H1 (cell line): ENCODE measurements around the gene SLC5A11. TPM values are rescaled to one million over a fixed set of nuclear protein-coding genes. Genes with fewer than 3 reads are reported as not detected.

ENCODE experiments used
- CTCF ChIA-PET: fragments of 300-600 bp; sonication (Branson Sonifier 250); formaldehyde crosslinking; loops from one replicate; lab custom pipeline; 2021; ENCODE audit not compliant: partially characterized antibody; lab: Charles Lee
- POLR2A ChIA-PET: fragments of 300-600 bp; sonication (Branson Sonifier 250); formaldehyde crosslinking; loops from one replicate; lab custom pipeline; 2021; ENCODE audit warnings: inconsistent platforms; ENCODE audit not compliant: partially characterized antibody; lab: Charles Lee
- DNase-seq, 2 experiments: peaks; one replicate each; pipeline versions ENCODE4 v3.0.0 to v3.0.0-alpha.2; 2010 to 2022; ENCODE audit warnings: low spot score in 2 of 2, low read depth in 1 of 2, mixed read lengths in 1 of 2
- FAIRE-seq: peaks from 2 replicates; lab custom pipeline; 2011; peaks lifted over from hg19 to GRCh38; lab: Jason Lieb, UNC
- H2AFZ ChIP-seq: 2 replicates; pipeline ENCODE4 v1.8.1; 2012; ENCODE audit warnings: low read length, inconsistent platforms
- H2AK5ac ChIP-seq: 2 replicates; pipeline ENCODE4 v1.6.1; 2013; ENCODE audit warnings: low read depth, low read length
- H2BK120ac ChIP-seq: replicated peaks from 2 replicates; pipeline ENCODE3; 2013; ENCODE audit warnings: low read depth, low read length, inconsistent platforms
- H2BK12ac ChIP-seq: 2 replicates; pipeline ENCODE4 v1.6.1; 2013; ENCODE audit warnings: low read depth, low read length
- H2BK15ac ChIP-seq: 2 replicates; pipeline ENCODE4 v1.6.1; 2013; ENCODE audit warnings: low read length
- H2BK20ac ChIP-seq: 2 replicates; pipeline ENCODE4 v1.6.1; 2013; ENCODE audit warnings: low read length
- H2BK5ac ChIP-seq: 2 replicates; pipeline ENCODE4 v1.6.1; 2013; ENCODE audit warnings: low read depth, low read length
- H3K14ac ChIP-seq: 2 replicates; pipeline ENCODE4 v1.6.1; 2013; ENCODE audit warnings: inconsistent platforms; ENCODE audit not compliant: insufficient read length
- H3K18ac ChIP-seq: 2 replicates; pipeline ENCODE4 v1.6.1; 2013; ENCODE audit warnings: low read length; ENCODE audit errors: extremely low read depth
- H3K23ac ChIP-seq: 2 replicates; pipeline ENCODE4 v1.6.1; 2013; ENCODE audit warnings: inconsistent platforms; ENCODE audit not compliant: insufficient read length
- H3K23me2 ChIP-seq: 2 replicates; pipeline ENCODE4 v1.6.1; 2013; ENCODE audit warnings: low read depth, low read length
- H3K27ac ChIP-seq: 2 replicates; pipeline ENCODE4 v1.6.1; 2011; ENCODE audit warnings: low read depth, low read length, inconsistent platforms
- H3K27me3 ChIP-seq, 4 experiments: replicated peaks in 1 of 4; 1 replicate in 1 of 4; 2 replicates in 3 of 4; pipeline versions ENCODE4 v1.6.1 to v1.8.1; 2011 to 2013; ENCODE audit warnings: low read length in 3 of 4, mild to moderate bottlenecking in 3 of 4, inconsistent platforms in 2 of 4, mixed read lengths in 2 of 4, moderate library complexity in 1 of 4; ENCODE audit not compliant: control insufficient read depth in 3 of 4, insufficient read depth in 3 of 4; ENCODE audit errors: extremely low read depth in 1 of 4
- H3K36me3 ChIP-seq, 4 experiments: 2 replicates each; pipeline versions ENCODE4 v1.6.1 to v1.8.1; 2011 to 2013; ENCODE audit warnings: mild to moderate bottlenecking in 4 of 4, low read length in 3 of 4, moderate library complexity in 2 of 4, control low read depth in 1 of 4, inconsistent platforms in 1 of 4; ENCODE audit not compliant: insufficient read depth in 4 of 4, control insufficient read depth in 2 of 4
- H3K4ac ChIP-seq: replicated peaks from 2 replicates; pipeline ENCODE3; 2013; ENCODE audit warnings: low read length, low read depth, mixed read lengths, inconsistent platforms; ENCODE audit not compliant: insufficient read length
- H3K4me1 ChIP-seq, 4 experiments: replicated peaks in 1 of 4; 1 replicate in 1 of 4; 2 replicates in 3 of 4; pipeline versions ENCODE4 v1.6.1 to v1.8.1; 2011 to 2013; ENCODE audit warnings: low read length in 3 of 4, inconsistent platforms in 2 of 4, mixed read lengths in 1 of 4; ENCODE audit not compliant: insufficient read depth in 4 of 4, control insufficient read depth in 3 of 4
- H3K4me2 ChIP-seq, 2 experiments: 2 replicates each; pipeline versions ENCODE4 v1.6.1 to v1.8.1; 2011 to 2013; ENCODE audit warnings: low read depth in 2 of 2, low read length in 2 of 2, control low read depth in 1 of 2, inconsistent platforms in 1 of 2, mild to moderate bottlenecking in 1 of 2; ENCODE audit not compliant: insufficient read depth in 1 of 2
- H3K4me3 ChIP-seq, 4 experiments: fragments of 200-600, 300-600 bp in 1 of 4; sonication (generic), shearing (Covaris generic), sonication (Bioruptor Twin) in 1 of 4; 2 replicates each; pipeline versions ENCODE4 v1.5.1 to v1.8.1; 2011 to 2016; ENCODE audit warnings: low read length in 4 of 4, low read depth in 3 of 4, control low read depth in 2 of 4, inconsistent platforms in 2 of 4, mild to moderate bottlenecking in 2 of 4, mixed read lengths in 1 of 4, moderate library complexity in 1 of 4; ENCODE audit not compliant: insufficient read depth in 2 of 4; ENCODE audit errors: extremely low read depth in 1 of 4
- H3K56ac ChIP-seq: replicated peaks from 2 replicates; pipeline ENCODE3; 2013; ENCODE audit warnings: low read depth, mild to moderate bottlenecking, mixed read lengths, low read length, inconsistent platforms; ENCODE audit not compliant: insufficient read length
- H3K79me1 ChIP-seq: 2 replicates; pipeline ENCODE4 v1.6.1; 2013; ENCODE audit warnings: low read depth, low read length, control low read depth
- H3K79me2 ChIP-seq, 2 experiments: 2 replicates each; pipeline versions ENCODE4 v1.6.1 to v1.8.1; 2012 to 2013; ENCODE audit warnings: low read length in 2 of 2, mild to moderate bottlenecking in 2 of 2, inconsistent platforms in 1 of 2; ENCODE audit not compliant: insufficient read depth in 2 of 2, control insufficient read depth in 1 of 2
- H3K9ac ChIP-seq, 4 experiments: replicated peaks in 1 of 4; 1 replicate in 1 of 4; 2 replicates in 3 of 4; pipeline versions ENCODE4 v1.6.1 to v1.8.1; 2011 to 2013; ENCODE audit warnings: low read depth in 3 of 4, low read length in 3 of 4, control low read depth in 2 of 4, mild to moderate bottlenecking in 2 of 4, moderate library complexity in 2 of 4, inconsistent platforms in 1 of 4; ENCODE audit errors: extremely low read depth in 1 of 4
- H3K9me3 ChIP-seq, 2 experiments: 2 replicates each; pipeline versions ENCODE4 v1.6.1 to v1.8.1; 2012 to 2013; ENCODE audit warnings: mild to moderate bottlenecking in 2 of 2, moderate library complexity in 2 of 2, control low read depth in 1 of 2, inconsistent platforms in 1 of 2, low read depth in 1 of 2, low read length in 1 of 2, mixed read lengths in 1 of 2; ENCODE audit not compliant: insufficient read depth in 2 of 2
- H4K20me1 ChIP-seq, 2 experiments: replicated peaks in 1 of 2; 2 replicates each; pipeline versions ENCODE3 to v1.8.1; 2011 to 2013; ENCODE audit warnings: inconsistent platforms in 2 of 2, low read length in 2 of 2, mild to moderate bottlenecking in 1 of 2; ENCODE audit not compliant: insufficient read depth in 2 of 2, control insufficient read depth in 1 of 2
- H4K5ac ChIP-seq: 2 replicates; pipeline ENCODE4 v1.6.1; 2013; ENCODE audit warnings: low read length, low read depth, mixed read lengths, inconsistent platforms; ENCODE audit not compliant: insufficient read length
- H4K8ac ChIP-seq: 2 replicates; pipeline ENCODE4 v1.8.0; 2013; ENCODE audit warnings: mild to moderate bottlenecking, moderate library complexity, low read length, inconsistent platforms; ENCODE audit not compliant: insufficient read depth; ENCODE audit errors: extremely low read depth
- H4K91ac ChIP-seq: replicated peaks from 2 replicates; pipeline ENCODE3; 2013; ENCODE audit warnings: low read length, mixed read lengths, inconsistent platforms; ENCODE audit not compliant: insufficient read length
- ASH2L ChIP-seq: fragments of 200-600, 300-600 bp; sonication (generic); IDR thresholded peaks from one replicate; pipeline ENCODE4 v1.7.1; 2017; ENCODE audit warnings: low read length
- CEBPB ChIP-seq: IDR thresholded peaks from 2 replicates; pipeline ENCODE4 v1.6.1; 2012; ENCODE audit warnings: low read depth, low read length
- CREB1 ChIP-seq: IDR thresholded peaks from 2 replicates; pipeline ENCODE4 v1.6.1; 2012; ENCODE audit warnings: inconsistent platforms
- CTBP2 ChIP-seq: IDR thresholded peaks from 2 replicates; pipeline ENCODE4 v1.7.0; 2011; ENCODE audit warnings: borderline replicate concordance, mild to moderate bottlenecking, moderate library complexity, mixed read lengths, low read length; ENCODE audit not compliant: insufficient read depth, insufficient read length
- GTF2F1 ChIP-seq: IDR thresholded peaks from 2 replicates; pipeline ENCODE4 v1.6.1; 2012; ENCODE audit warnings: low read depth, low read length, improper control_type of control experiment, borderline replicate concordance
- KDM4A ChIP-seq: IDR thresholded peaks from one replicate; pipeline ENCODE4 v1.7.1; 2012; ENCODE audit warnings: low read depth, mild to moderate bottlenecking, moderate library complexity, low read length, inconsistent platforms; ENCODE audit not compliant: severe bottlenecking
- MAFK ChIP-seq: IDR thresholded peaks from 2 replicates; pipeline ENCODE4 v1.6.1; 2012; ENCODE audit warnings: low read depth, mild to moderate bottlenecking, improper control_type of control experiment, low read length
- PHF8 ChIP-seq: fragments of 200-600 bp; sonication (generic); conservative IDR thresholded peaks from 2 replicates; pipeline ENCODE4 v1.7.1; 2012; ENCODE audit warnings: low read depth, mild to moderate bottlenecking, inconsistent platforms, low read length, moderate library complexity
- POLR2AphosphoS5 ChIP-seq: IDR thresholded peaks from 2 replicates; pipeline ENCODE4 v1.6.1; 2011; ENCODE audit warnings: low read depth, low read length
- RBBP5 ChIP-seq: IDR thresholded peaks from 2 replicates; pipeline ENCODE4 v1.7.1; 2012; ENCODE audit warnings: low read depth, mild to moderate bottlenecking, inconsistent platforms, low read length, moderate library complexity, borderline replicate concordance
- SIN3A ChIP-seq, 2 experiments: IDR thresholded peaks in 1 of 2; conservative IDR thresholded peaks in 1 of 2; 2 replicates each; pipeline ENCODE4 v1.6.1; 2011 to 2012; ENCODE audit warnings: low read length in 2 of 2, improper control_type of control experiment in 1 of 2, low read depth in 1 of 2, mild to moderate bottlenecking in 1 of 2
- TEAD4 ChIP-seq: IDR thresholded peaks from 2 replicates; pipeline ENCODE4 v1.6.1; 2012; ENCODE audit warnings: low read depth, low read length, inconsistent platforms, mixed read lengths
- WGBS, 2 experiments: shearing (Covaris generic) in 1 of 2; methylation state at CpG; one replicate each; pipeline versions ENCODE4 v1.1.6 to v1.1.7; 2013 to 2015; ENCODE audit warnings: low lambda C conversion rate in 2 of 2, mixed read lengths in 2 of 2, inconsistent platforms in 1 of 2, low coverage in 1 of 2, missing lambda C conversion rate in 1 of 2; ENCODE audit not compliant: insufficient replicate concordance in 2 of 2, insufficient coverage in 1 of 2, insufficient read length in 1 of 2; ENCODE audit errors: extremely low coverage in 1 of 2, missing lambda C conversion rate in 1 of 2; 5-methylcytosine and 5-hydroxymethylcytosine counted together
- polyA plus RNA-seq, 7 experiments: library from polyadenylated mRNA; depleted of rRNA in 3 of 7; stranded (reverse) in 5 of 7; unstranded in 2 of 7; fragments of >200 nt in 5 of 7; fragments of 200-250 nt in 2 of 7; gene quantifications; 1 replicate in 5 of 7; 2 replicates in 1 of 7; 4 replicates in 1 of 7; pipeline versions ENCODE4 v1.2.1 to v1.2.3, GENCODE V29; 2011 to 2013; ENCODE audit warnings: missing spikeins in 2 of 7, mixed read lengths in 2 of 7
- total RNA-seq: library from RNA; stranded (reverse); fragmentation: NEBNext Ultra II Directional; extraction: Animal tissue kit (Norgen Biotek cat#: 25700); gene quantifications from 2 replicates; pipeline ENCODE4 v1.2.1, GENCODE V29; 2021
- TF ChIP-seq, protein P1 (sequence below): IDR thresholded peaks from 2 replicates; pipeline ENCODE4 v1.6.1; 2012; ENCODE audit warnings: inconsistent platforms

SLC5A11 gene
- total and polyA plus RNA-seq, 2 of the 8 experiments (the other 6 are each of a cell fraction or from before 2014, with no cell fraction given): 0.26 to 0.59 TPM

DNA sequence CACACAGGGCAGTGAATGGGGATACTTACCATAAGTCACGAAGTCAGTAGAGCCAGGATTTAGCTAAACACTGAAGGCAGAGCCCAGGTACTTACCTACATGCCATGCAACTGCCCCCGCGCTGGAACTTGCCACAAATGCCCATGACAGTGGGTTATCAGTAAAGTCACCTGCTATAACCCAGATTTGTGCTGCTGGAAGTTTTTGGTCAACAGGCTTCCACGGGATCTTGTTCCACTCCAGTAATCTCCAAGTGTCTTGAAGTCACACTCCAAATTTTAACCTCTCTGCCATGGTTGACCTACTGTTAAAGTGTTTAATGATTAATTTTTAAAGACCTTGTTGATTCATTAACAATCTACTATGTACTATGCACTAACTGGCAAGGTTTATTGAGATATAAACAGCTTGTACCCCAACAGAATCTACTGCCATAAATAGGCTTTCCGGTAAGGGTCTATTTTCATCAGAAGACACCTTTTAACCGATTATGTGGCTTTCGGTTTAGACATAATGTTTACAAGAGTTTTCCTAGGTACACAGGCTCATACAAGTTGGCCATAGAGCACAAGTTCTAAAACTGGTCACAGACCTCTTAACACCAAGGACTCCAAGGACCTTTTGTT lies 6.3 kb upstream of the SLC5A11 start:
- Histone ChIP-seq H2BK15ac (no peak overlapping the region), H3K4me3 (no peak overlapping the region), H3K4ac (no peak overlapping the region), H3K9me3 (no peaks in the 10 kb centered on the region), H2AK5ac (no peak overlapping the region), H3K79me2 (no peaks in the 10 kb centered on the region), H2BK20ac (no peak overlapping the region), H2BK5ac (no peak overlapping the region), H2BK120ac (no peak overlapping the region), H4K20me1 (no peaks in the 10 kb centered on the region), H3K79me1 (no peaks in the 10 kb centered on the region), H4K5ac (no peak overlapping the region), H3K14ac (no peak overlapping the region), H3K27me3 (no peaks in the 10 kb centered on the region), H2BK12ac (no peak overlapping the region), H3K36me3 (no peaks in the 10 kb centered on the region), H4K91ac (no peak overlapping the region), H3K27ac (no peak overlapping the region), H3K23me2 (no peaks in the 10 kb centered on the region), H3K56ac (no peak overlapping the region), H3K18ac (no peak overlapping the region), H4K8ac (no peak overlapping the region), H3K23ac (no peak overlapping the region), H2AFZ (no peak overlapping the region), H3K4me2 (no peak overlapping the region), H3K4me1 (no peaks in the 10 kb centered on the region), H3K9ac (no peak overlapping the region)
- ChIA-PET POLR2A (no interaction called here), CTCF (interaction anchor here (1.1 to 2.1 kb wide), 2 partner anchors 11 to 67 kb away, joined by 3 to 4 read pairs; no protein-coding TSS in a partner anchor)
- no peak for DNase-seq
- no peak for FAIRE-seq
- 94% methylated on average over 7 of the region's 7 CpGs; no CpG with 5 or more reads in 1 of the 2 experiments for WGBS, 2 experiments
- TF ChIP-seq MAFK (no peak), RBBP5 (no peak), CREB1 (no peak), POLR2AphosphoS5 (no peak), SIN3A (conservative IDR thresholded peaks at IDR 0.05 in 1 of 2, IDR thresholded peaks at IDR 0.05 in 1 of 2; ENCODE audit: low read depth in 1 of 2, low read length in 2 of 2) (no peak), TEAD4 (no peak), CTBP2 (no peak), GTF2F1 (no peak), KDM4A (no peak), CEBPB (no peak), PHF8 (no peak), ASH2L (no peak)
- TF ChIP-seq, protein P1, sequence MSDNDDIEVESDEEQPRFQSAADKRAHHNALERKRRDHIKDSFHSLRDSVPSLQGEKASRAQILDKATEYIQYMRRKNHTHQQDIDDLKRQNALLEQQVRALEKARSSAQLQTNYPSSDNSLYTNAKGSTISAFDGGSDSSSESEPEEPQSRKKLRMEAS: no peak
